ENCODE data around the gene FXYD5.
"Not testable (repeated sequence)": the region's sequence is repeated elsewhere in the genome, so short reads cannot be mapped to it uniquely, and the experiment has no call there.

FXYD5 gene

GRCh38 chr19:35120492-35120891 lies 34.0 kb upstream of the FXYD5 start:
- no peak for DNase-seq (ENCODE audit: low spot score)

- DNase-seq (ENCODE audit: low spot score), result no peak
Measured at GRCh38 chr19:35120898-35121297, 33.6 kb upstream of the FXYD5 start.

GRCh38 chr19:35122687-35123551 lies 31.6 kb upstream of the FXYD5 start:
- DNase-seq (ENCODE audit: low spot score), result no peak

GRCh38 chr19:35123573-35123972 lies 31.0 kb upstream of the FXYD5 start:
- DNase-seq (ENCODE audit: low spot score), result no peak

- peak; percentile 88 for DNase-seq (ENCODE audit: low spot score)
Measured at GRCh38 chr19:35124098-35125060, 30.2 kb upstream of the FXYD5 start.

- no peak for DNase-seq (ENCODE audit: low spot score)
Measured at GRCh38 chr19:35125270-35125717, 29.2 kb upstream of the FXYD5 start.

- DNase-seq (ENCODE audit: low spot score), result no peak
Measured at GRCh38 chr19:35125749-35126623, 28.5 kb upstream of the FXYD5 start.

GRCh38 chr19:35126624-35126959 lies 27.9 kb upstream of the FXYD5 start:
- DNase-seq (ENCODE audit: low spot score), result no peak

- DNase-seq (ENCODE audit: low spot score), result no peak
Measured at GRCh38 chr19:35127871-35128270, 26.7 kb upstream of the FXYD5 start.

- DNase-seq (ENCODE audit: low spot score), result no peak
Measured at GRCh38 chr19:35128398-35129057, 26.0 kb upstream of the FXYD5 start.

GRCh38 chr19:35129724-35130274 lies 24.7 kb upstream of the FXYD5 start:
- not testable (repeated sequence) for DNase-seq (ENCODE audit: low spot score)

- no peak for DNase-seq (ENCODE audit: low spot score)
Measured at GRCh38 chr19:35130761-35131720, 23.5 kb upstream of the FXYD5 start.

- no peak for DNase-seq (ENCODE audit: low spot score)
Measured at GRCh38 chr19:35132254-35132653, 22.3 kb upstream of the FXYD5 start.

- DNase-seq (ENCODE audit: low spot score), result no peak
Measured at GRCh38 chr19:35133826-35134225, 20.7 kb upstream of the FXYD5 start.

GRCh38 chr19:35134601-35135242 lies 19.8 kb upstream of the FXYD5 start, which contains the start of gene LGI4:
Gene LGI4 (minus strand): TSS chr19:35135059. CDS start chr19:35134680, 379 bp downstream.
- no peak for DNase-seq (ENCODE audit: low spot score)

- DNase-seq (ENCODE audit: low spot score), result peak; percentile 48
Measured at GRCh38 chr19:35135389-35135909, 19.1 kb upstream of the FXYD5 start.

GRCh38 chr19:35136231-35136630 lies 18.3 kb upstream of the FXYD5 start:
- DNase-seq (ENCODE audit: low spot score), result no peak

GRCh38 chr19:35136977-35137702 lies 17.4 kb upstream of the FXYD5 start:
- DNase-seq (ENCODE audit: low spot score), result no peak
